Astrocyte of the spinal cord (primary cell): ENCODE results near the gene PDLIM5.

Experiments used
- DNase-seq: peaks from one replicate; pipeline ENCODE4 v3.0.0; 2011; ENCODE audit warnings: low read depth, low spot score
- H3K4me3 ChIP-seq: 2 replicates; pipeline ENCODE4 v1.5.1; 2011; ENCODE audit warnings: low read depth, mild to moderate bottlenecking, low read length, moderate library complexity
- CTCF ChIP-seq: IDR thresholded peaks from 2 replicates; pipeline ENCODE4 v1.5.1; 2012; ENCODE audit warnings: low read depth, mild to moderate bottlenecking, low read length, inconsistent platforms
- in situ Hi-C: cut with HindIII; loops from 2 replicates; pipeline ENCODE4 v1.10.0; 2017; ENCODE audit warnings: low sequenced_read_pairs

PDLIM5 gene

GRCh38 chr4:94515365-94515764 lies 63.6 kb downstream of the PDLIM5 start:
- peak; percentile 48 for DNase-seq
- TF ChIP-seq CTCF, result no peak
- H3K4me3 ChIP-seq, result no peak overlapping the region
- in situ Hi-C loops, result no loop called here

- DNase-seq, result peak; percentile 89
Measured at GRCh38 chr4:94516067-94516466, 64.3 kb downstream of the PDLIM5 start.

GRCh38 chr4:94516999-94517398 lies 65.3 kb downstream of the PDLIM5 start:
- no peak for TF ChIP-seq CTCF
- H3K4me3 ChIP-seq, result no peak overlapping the region
- in situ Hi-C loops, result no loop called here
- DNase-seq, result peak; percentile 37

More at GRCh38 chr4:94516067-94516466, 64.3 kb downstream of the PDLIM5 start:
- no peak for TF ChIP-seq CTCF
- no peak overlapping the region for H3K4me3 ChIP-seq
- in situ Hi-C loops, result no loop called here

GRCh38 chr4:94517492-94517891 lies 65.8 kb downstream of the PDLIM5 start:
- no peak overlapping the region for H3K4me3 ChIP-seq
- DNase-seq, result no peak
- in situ Hi-C loops, result no loop called here
- TF ChIP-seq CTCF, result no peak

- DNase-seq, result no peak
- in situ Hi-C loops, result no loop called here
- H3K4me3 ChIP-seq, result no peak overlapping the region
- no peak for TF ChIP-seq CTCF
Measured at GRCh38 chr4:94519019-94519418, 67.3 kb downstream of the PDLIM5 start.

GRCh38 chr4:94519925-94520789 lies 68.4 kb downstream of the PDLIM5 start:
- in situ Hi-C loops, result no loop called here
- no peak for TF ChIP-seq CTCF
- no peak for DNase-seq
- H3K4me3 ChIP-seq, result no peak overlapping the region
